HCT116 (cell line): ENCODE results near the gene GARIN5A. TPM values are rescaled to one million over a fixed set of nuclear protein-coding genes. Genes with fewer than 3 reads are reported as not detected.

Source experiments
- ATAC-seq: fragments of 200-7000 bp; cut with Tn5 transposase; 2 replicates; pipeline ENCODE4 v1.9.1; 2020; ENCODE audit warnings: mild to moderate bottlenecking, moderate library complexity
- BruUV-seq: library from RNA; stranded (reverse); fragments of 400-500 nt; replicated peaks from 2 replicates; lab custom pipeline; 2021; lab: Mats Ljungman, UMichigan
- CTCF ChIA-PET: fragments of 300-600 bp; sonication (Branson Sonifier 250); formaldehyde crosslinking; loops from one replicate; lab custom pipeline; 2021; ENCODE audit warnings: antibody characterized with exemption; lab: Charles Lee
- POLR2A ChIA-PET: fragments of 300-600, 350-600 bp; sonication (Branson Sonifier 250); formaldehyde crosslinking; loops from one replicate; lab custom pipeline; 2021; ENCODE audit warnings: antibody characterized with exemption; lab: Charles Lee
- RAD21 ChIA-PET, 2 experiments: fragments of 300-600 bp; sonication (Branson Sonifier 250); formaldehyde crosslinking; loops; one replicate each; lab custom pipeline; 2023; ENCODE audit warnings: low total read pairs in 2 of 2; ENCODE audit not compliant: uncharacterized antibody in 2 of 2, unreplicated experiment in 2 of 2, low non-redundant PET in 1 of 2; lab: Charles Lee
- DNase-seq: peaks from one replicate; pipeline ENCODE4 v3.0.0-alpha.2; 2010; ENCODE audit warnings: low read depth, low spot score
- H2AFZ ChIP-seq: fragments of 200-600 bp; shearing (Covaris generic), sonication (generic); 2 replicates; pipeline ENCODE4 v1.6.1; 2017; ENCODE audit warnings: low read depth, mixed run types, mixed read lengths, antibody characterized with exemption, low read length; ENCODE audit not compliant: poor library complexity, severe bottlenecking
- H3K27ac ChIP-seq: 2 replicates; pipeline ENCODE4 v1.5.1; 2012; ENCODE audit warnings: low read depth, low read length
- H3K27me3 ChIP-seq: fragments of 200-600 bp; sonication (generic); 2 replicates; pipeline ENCODE4 v1.6.1; 2016; ENCODE audit warnings: mixed run types, low read length, mixed read lengths; ENCODE audit not compliant: insufficient read depth
- H3K36me3 ChIP-seq, 2 experiments: fragments of 200-500 bp in 1 of 2; fragments of 200-600 bp in 1 of 2; sonication (Bioruptor generic) in 1 of 2; sonication (generic) in 1 of 2; 2 replicates each; pipeline versions ENCODE4 v1.5.1 to v1.6.1; 2014 to 2016; ENCODE audit warnings: low read length in 2 of 2, inconsistent platforms in 1 of 2, mixed read lengths in 1 of 2, mixed run types in 1 of 2; ENCODE audit not compliant: insufficient read depth in 2 of 2, control insufficient read depth in 1 of 2
- H3K4me1 ChIP-seq, 2 experiments: fragments of 200-600 bp in 1 of 2; sonication (generic) in 1 of 2; 2 replicates each; pipeline versions ENCODE4 v1.5.1 to v1.6.1; 2012 to 2017; ENCODE audit warnings: low read length in 2 of 2, inconsistent platforms in 1 of 2, mild to moderate bottlenecking in 1 of 2, mixed read lengths in 1 of 2, mixed run types in 1 of 2, moderate library complexity in 1 of 2; ENCODE audit not compliant: insufficient read depth in 2 of 2, control insufficient read depth in 1 of 2
- H3K4me2 ChIP-seq: fragments of 200-600 bp; sonication (generic); 2 replicates; pipeline ENCODE4 v1.6.1; 2017; ENCODE audit warnings: mixed run types, low read length, mixed read lengths
- H3K4me3 ChIP-seq, 2 experiments: fragments of 200-600 bp in 1 of 2; sonication (generic) in 1 of 2; replicated peaks in 1 of 2; 2 replicates each; pipeline ENCODE4 v1.5.1; 2011 to 2016; ENCODE audit warnings: low read length in 2 of 2, control low read depth in 1 of 2, low read depth in 1 of 2, mild to moderate bottlenecking in 1 of 2, mixed read lengths in 1 of 2, mixed run types in 1 of 2
- H3K79me2 ChIP-seq: fragments of 200-600 bp; sonication (generic); 2 replicates; pipeline ENCODE4 v1.6.1; 2017; ENCODE audit warnings: mild to moderate bottlenecking, mixed run types, low read length, moderate library complexity, mixed read lengths; ENCODE audit not compliant: insufficient read depth
- H3K9ac ChIP-seq: fragments of 200-600 bp; sonication (generic); 2 replicates; pipeline ENCODE4 v1.6.1; 2016; ENCODE audit warnings: low read length, mixed read lengths
- H3K9me2 ChIP-seq: fragments of 200-600 bp; sonication (generic), shearing (Covaris generic); 2 replicates; pipeline ENCODE4 v1.6.1; 2017; ENCODE audit warnings: mixed run types, mild to moderate bottlenecking, moderate library complexity; ENCODE audit not compliant: insufficient read depth
- H3K9me3 ChIP-seq, 2 experiments: fragments of 200-500 bp in 1 of 2; fragments of 200-600 bp in 1 of 2; sonication (Bioruptor generic) in 1 of 2; sonication (generic) in 1 of 2; 2 replicates each; pipeline ENCODE4 v1.6.1; 2014 to 2017; ENCODE audit warnings: low read length in 2 of 2, mixed read lengths in 2 of 2, inconsistent platforms in 1 of 2, low read depth in 1 of 2, mild to moderate bottlenecking in 1 of 2, mixed run types in 1 of 2, moderate library complexity in 1 of 2; ENCODE audit not compliant: control insufficient read depth in 1 of 2, insufficient read depth in 1 of 2
- H4K20me1 ChIP-seq: fragments of 200-600 bp; sonication (generic), shearing (Covaris generic); 2 replicates; pipeline ENCODE4 v1.6.1; 2017; ENCODE audit warnings: mixed run types, mild to moderate bottlenecking, moderate library complexity; ENCODE audit not compliant: insufficient read depth
- CEBPB ChIP-seq: IDR thresholded peaks from 2 replicates; pipeline ENCODE4 v1.6.1; 2012; ENCODE audit warnings: low read depth
- EGR1 ChIP-seq: IDR thresholded peaks from 2 replicates; pipeline ENCODE4 v1.6.1; 2012; ENCODE audit warnings: low read depth
- ELF1 ChIP-seq: IDR thresholded peaks from 2 replicates; pipeline ENCODE4 v1.6.1; 2012; ENCODE audit warnings: low read depth, borderline replicate concordance
- EZH2 ChIP-seq: fragments of 200-600 bp; sonication (generic); IDR thresholded peaks from 2 replicates; pipeline ENCODE4 v1.6.1; 2017; ENCODE audit warnings: antibody characterized with exemption, mixed run types
- EZH2phosphoT487 ChIP-seq: fragments of 200-600 bp; IDR thresholded peaks from 2 replicates; pipeline ENCODE4 v1.6.1; 2018; ENCODE audit warnings: antibody characterized with exemption, borderline replicate concordance
- FOSL1 ChIP-seq: IDR thresholded peaks from 2 replicates; pipeline ENCODE4 v1.6.1; 2012; ENCODE audit warnings: low read depth
- JUND ChIP-seq: IDR thresholded peaks from 2 replicates; pipeline ENCODE4 v1.6.1; 2012
- POLR2A ChIP-seq: IDR thresholded peaks from 2 replicates; pipeline ENCODE4 v1.7.0; 2011; ENCODE audit warnings: borderline replicate concordance; ENCODE audit not compliant: insufficient read depth, insufficient read length; ENCODE audit errors: extremely low read depth
- POLR2AphosphoS5 ChIP-seq: IDR thresholded peaks from 2 replicates; pipeline ENCODE4 v1.6.1; 2011; ENCODE audit warnings: mild to moderate bottlenecking, low read depth, low read length, moderate library complexity
- RAD21 ChIP-seq: IDR thresholded peaks from 2 replicates; pipeline ENCODE4 v1.6.1; 2012; ENCODE audit warnings: low read depth, mild to moderate bottlenecking
- SIN3A ChIP-seq: IDR thresholded peaks from 2 replicates; pipeline ENCODE4 v1.6.1; 2012; ENCODE audit warnings: low read depth
- SP1 ChIP-seq: IDR thresholded peaks from 2 replicates; pipeline ENCODE4 v1.6.1; 2012; ENCODE audit warnings: low read depth
- SRF ChIP-seq: IDR thresholded peaks from 2 replicates; pipeline ENCODE4 v1.6.1; 2012; ENCODE audit warnings: low read depth
- TCF7L2 ChIP-seq: IDR thresholded peaks from 2 replicates; pipeline ENCODE4 v1.7.0; 2011; ENCODE audit warnings: borderline replicate concordance, inconsistent platforms; ENCODE audit not compliant: insufficient read depth, insufficient read length; ENCODE audit errors: extremely low read depth
- YY1 ChIP-seq: IDR thresholded peaks from 2 replicates; pipeline ENCODE4 v1.6.1; 2011; ENCODE audit warnings: low read length, low read depth, moderate library complexity, mild to moderate bottlenecking; ENCODE audit not compliant: insufficient replicate concordance; ENCODE audit errors: extremely low read depth
- ZFX ChIP-seq: fragments of 450-650 bp; IDR thresholded peaks from 2 replicates; pipeline ENCODE4 v1.6.1; 2017
- ZNF274 ChIP-seq: fragments of 200-500 bp; sonication (Bioruptor generic); IDR thresholded peaks from 2 replicates; pipeline ENCODE4 v1.6.1; 2014; ENCODE audit warnings: mild to moderate bottlenecking, low read depth, low read length, inconsistent platforms
- intact Hi-C: fragments of 100-400 bp; cut with micrococcal nuclease; formaldehyde crosslinking; loops from 2 replicates; pipeline ENCODE4 v1.10.0; 2022
- total RNA-seq: library from RNA; stranded (reverse); gene quantifications from one replicate; pipeline ENCODE4 v1.2.1, GENCODE V29; 2021; ENCODE audit not compliant: unreplicated experiment
- TF ChIP-seq, protein P1 (sequence below): IDR thresholded peaks from 2 replicates; pipeline ENCODE4 v1.6.1; 2012
- TF ChIP-seq, protein P2 (sequence below): IDR thresholded peaks from 2 replicates; pipeline ENCODE4 v1.6.1; 2012; ENCODE audit warnings: low read depth
- TF ChIP-seq, protein P3 (sequence below): IDR thresholded peaks from 2 replicates; pipeline ENCODE4 v1.6.1; 2012

The GARIN5A gene
- total RNA-seq, 1 experiment from 2014 or later: 12.2 TPM

DNA sequence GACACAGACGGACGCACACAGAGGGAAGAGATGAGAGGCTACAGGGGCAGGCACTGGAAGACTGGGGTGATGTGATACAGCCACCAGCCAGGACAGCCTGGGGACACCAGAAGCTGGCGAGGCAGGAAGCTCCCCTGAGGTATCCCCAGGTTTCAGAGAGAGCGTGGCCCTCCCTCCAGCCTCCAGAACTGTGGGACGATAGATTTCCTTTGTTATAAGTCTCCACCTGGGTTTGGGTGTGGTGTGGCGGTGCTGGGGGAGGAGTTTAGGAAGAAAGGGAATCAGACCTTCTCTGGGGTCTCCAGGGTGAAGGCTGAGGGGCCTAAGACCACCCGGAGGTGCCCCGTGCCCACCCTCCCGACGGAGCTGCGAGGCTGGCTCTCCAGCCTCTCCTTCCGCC lies 39.8 kb upstream of the GARIN5A start:
- no peak for DNase-seq
- TF ChIP-seq FOSL1 (no peak), CEBPB (no peak), RAD21 (no peak), ZFX (no peak), EZH2 (no peak), ELF1 (no peak), POLR2AphosphoS5 (no peak), SP1 (no peak), EZH2phosphoT487 (no peak), JUND (no peak)
- TF ChIP-seq, protein P1, sequence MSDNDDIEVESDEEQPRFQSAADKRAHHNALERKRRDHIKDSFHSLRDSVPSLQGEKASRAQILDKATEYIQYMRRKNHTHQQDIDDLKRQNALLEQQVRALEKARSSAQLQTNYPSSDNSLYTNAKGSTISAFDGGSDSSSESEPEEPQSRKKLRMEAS: no peak
- Histone ChIP-seq H2AFZ (no peak overlapping the region), H3K27me3 (no peaks in the 10 kb centered on the region), H3K79me2 (no peaks in the 10 kb centered on the region), H3K27ac (no peak overlapping the region), H3K4me1 (peaks cover 0 to 6% of the 10 kb centered on the region in 2 experiments; a peak in 2 of 4 replicates), H3K36me3 (no peaks in the 10 kb centered on the region), H3K9me2 (no peaks in the 10 kb centered on the region), H3K4me2 (no peak overlapping the region), H4K20me1 (no peaks in the 10 kb centered on the region), H3K9ac (no peak overlapping the region), H3K9me3 (no peaks in the 10 kb centered on the region), H3K4me3 (no peak overlapping the region)
- CTCF ChIA-PET: no interaction called here
- ATAC-seq: no peak
- RAD21 ChIA-PET: no interaction called here
- intact Hi-C loops: no loop called here
- no TSS peak for BruUV-seq
- POLR2A ChIA-PET: no interaction called here

DNA sequence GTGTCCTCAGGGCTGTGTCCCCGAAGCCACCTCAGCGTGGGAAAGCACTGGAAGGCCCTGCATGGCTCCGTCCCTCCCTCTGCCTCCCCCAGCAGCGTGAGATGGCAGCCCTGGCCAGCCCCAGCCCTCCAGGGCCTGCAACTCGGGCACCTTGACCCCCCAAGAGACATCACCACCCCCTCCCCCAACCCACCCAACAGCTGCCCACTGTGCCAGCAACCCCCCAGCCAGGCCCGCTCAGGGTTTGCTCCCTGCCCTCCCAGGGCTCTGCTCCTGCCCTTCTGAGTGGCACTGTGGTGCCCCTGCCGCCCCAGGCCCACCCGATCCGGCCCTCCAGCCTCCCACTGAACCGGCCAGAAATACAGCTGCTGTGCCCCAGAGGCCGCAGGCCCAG lies 38.5 kb upstream of the GARIN5A start:
- Histone ChIP-seq H3K27ac (no peak overlapping the region), H3K27me3 (no peaks in the 10 kb centered on the region), H4K20me1 (no peaks in the 10 kb centered on the region), H3K4me1 (peaks cover 1 to 13% of the 10 kb centered on the region in 2 experiments; a peak in 3 of 4 replicates), H3K36me3 (no peaks in the 10 kb centered on the region), H3K9me3 (no peaks in the 10 kb centered on the region), H3K9ac (no peak overlapping the region), H3K4me3 (no peak overlapping the region), H3K9me2 (no peaks in the 10 kb centered on the region), H3K4me2 (no peak overlapping the region), H2AFZ (no peak overlapping the region), H3K79me2 (peaks cover 7% of the 10 kb centered on the region; the same call in 1 of the 2 replicates)
- ChIA-PET POLR2A (no interaction called here), CTCF (no interaction called here), RAD21 (no interaction called here)
- no TSS peak for BruUV-seq
- ATAC-seq (no peak), DNase-seq (no peak)
- intact Hi-C loops: no loop called here
- TF ChIP-seq POLR2A: no peak
- no peak for TF ChIP-seq TCF7L2
- no peak for TF ChIP-seq EZH2
- no peak for TF ChIP-seq EGR1
- TF ChIP-seq, protein P2, sequence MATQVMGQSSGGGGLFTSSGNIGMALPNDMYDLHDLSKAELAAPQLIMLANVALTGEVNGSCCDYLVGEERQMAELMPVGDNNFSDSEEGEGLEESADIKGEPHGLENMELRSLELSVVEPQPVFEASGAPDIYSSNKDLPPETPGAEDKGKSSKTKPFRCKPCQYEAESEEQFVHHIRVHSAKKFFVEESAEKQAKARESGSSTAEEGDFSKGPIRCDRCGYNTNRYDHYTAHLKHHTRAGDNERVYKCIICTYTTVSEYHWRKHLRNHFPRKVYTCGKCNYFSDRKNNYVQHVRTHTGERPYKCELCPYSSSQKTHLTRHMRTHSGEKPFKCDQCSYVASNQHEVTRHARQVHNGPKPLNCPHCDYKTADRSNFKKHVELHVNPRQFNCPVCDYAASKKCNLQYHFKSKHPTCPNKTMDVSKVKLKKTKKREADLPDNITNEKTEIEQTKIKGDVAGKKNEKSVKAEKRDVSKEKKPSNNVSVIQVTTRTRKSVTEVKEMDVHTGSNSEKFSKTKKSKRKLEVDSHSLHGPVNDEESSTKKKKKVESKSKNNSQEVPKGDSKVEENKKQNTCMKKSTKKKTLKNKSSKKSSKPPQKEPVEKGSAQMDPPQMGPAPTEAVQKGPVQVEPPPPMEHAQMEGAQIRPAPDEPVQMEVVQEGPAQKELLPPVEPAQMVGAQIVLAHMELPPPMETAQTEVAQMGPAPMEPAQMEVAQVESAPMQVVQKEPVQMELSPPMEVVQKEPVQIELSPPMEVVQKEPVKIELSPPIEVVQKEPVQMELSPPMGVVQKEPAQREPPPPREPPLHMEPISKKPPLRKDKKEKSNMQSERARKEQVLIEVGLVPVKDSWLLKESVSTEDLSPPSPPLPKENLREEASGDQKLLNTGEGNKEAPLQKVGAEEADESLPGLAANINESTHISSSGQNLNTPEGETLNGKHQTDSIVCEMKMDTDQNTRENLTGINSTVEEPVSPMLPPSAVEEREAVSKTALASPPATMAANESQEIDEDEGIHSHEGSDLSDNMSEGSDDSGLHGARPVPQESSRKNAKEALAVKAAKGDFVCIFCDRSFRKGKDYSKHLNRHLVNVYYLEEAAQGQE: no peak
- TF ChIP-seq JUND: no peak
- TF ChIP-seq SRF: no peak
- TF ChIP-seq POLR2AphosphoS5: no peak
- TF ChIP-seq, protein P3, sequence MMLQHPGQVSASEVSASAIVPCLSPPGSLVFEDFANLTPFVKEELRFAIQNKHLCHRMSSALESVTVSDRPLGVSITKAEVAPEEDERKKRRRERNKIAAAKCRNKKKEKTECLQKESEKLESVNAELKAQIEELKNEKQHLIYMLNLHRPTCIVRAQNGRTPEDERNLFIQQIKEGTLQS: no peak
- TF ChIP-seq RAD21: no peak
- no peak for TF ChIP-seq SIN3A
- no peak for TF ChIP-seq YY1
- no peak for TF ChIP-seq ZNF274
- no peak for TF ChIP-seq ZFX
- TF ChIP-seq EZH2phosphoT487: no peak
- TF ChIP-seq ELF1: no peak
